Endothelial cell of umbilical vein (primary cell): ENCODE results near the gene APOBEC3A. TPM values are rescaled to one million over a fixed set of nuclear protein-coding genes. Genes with fewer than 3 reads are reported as not detected.

Source experiments
- BruUV-seq: library from RNA; stranded (reverse); fragments of 400-500 nt; replicated peaks from 2 replicates; lab custom pipeline; 2021; lab: Mats Ljungman, UMichigan
- CTCF ChIA-PET: fragments of 300-600, 350-600 bp; sonication (Branson Sonifier 250); formaldehyde crosslinking; loops from one replicate; lab custom pipeline; 2021; ENCODE audit warnings: antibody characterized with exemption, inconsistent platforms; lab: Charles Lee
- POLR2A ChIA-PET: fragments of 300-600, 350-600 bp; sonication (Branson Sonifier 250); formaldehyde crosslinking; loops from one replicate; lab custom pipeline; 2021; ENCODE audit warnings: antibody characterized with exemption, inconsistent platforms; lab: Charles Lee
- DNase-seq: peaks from one replicate; pipeline ENCODE4 v3.0.0-alpha.2; 2011; ENCODE audit warnings: low read depth, low spot score
- FAIRE-seq: peaks from 2 replicates; lab custom pipeline; 2011; peaks lifted over from hg19 to GRCh38; lab: Jason Lieb, UNC
- H2AFZ ChIP-seq: 2 replicates; pipeline ENCODE4 v1.6.0; 2012; ENCODE audit warnings: low read depth, low read length, control low read depth, inconsistent platforms
- H3K27ac ChIP-seq: 2 replicates; pipeline ENCODE4 v1.5.1; 2011; ENCODE audit warnings: low read depth, mild to moderate bottlenecking, control low read depth, low read length, moderate library complexity; ENCODE audit not compliant: insufficient read depth
- H3K27me3 ChIP-seq, 2 experiments: 2 replicates each; pipeline versions ENCODE4 v1.6.0 to v1.6.1; 2011; ENCODE audit warnings: low read length in 2 of 2, mixed read lengths in 1 of 2; ENCODE audit not compliant: control insufficient read depth in 2 of 2, insufficient read depth in 2 of 2
- H3K36me3 ChIP-seq, 2 experiments: 2 replicates in 1 of 2; 3 replicates in 1 of 2; pipeline ENCODE4 v1.5.1; 2011; ENCODE audit warnings: low read length in 2 of 2, mild to moderate bottlenecking in 1 of 2, moderate library complexity in 1 of 2; ENCODE audit not compliant: control insufficient read depth in 2 of 2, insufficient read depth in 2 of 2; ENCODE audit errors: extremely low read depth in 1 of 2
- H3K4me1 ChIP-seq: 3 replicates; pipeline ENCODE4 v1.5.1; 2011; ENCODE audit warnings: mild to moderate bottlenecking, low read length; ENCODE audit not compliant: control insufficient read depth, insufficient read depth; ENCODE audit errors: extremely low read depth
- H3K4me2 ChIP-seq: 2 replicates; pipeline ENCODE4 v1.6.1; 2011; ENCODE audit warnings: low read length, control low read depth, mixed read lengths; ENCODE audit not compliant: insufficient read depth
- H3K4me3 ChIP-seq, 3 experiments: fragments of 200-600 bp in 1 of 3; sonication (generic), shearing (Covaris generic) in 1 of 3; replicated peaks in 1 of 3; 2 replicates each; pipeline ENCODE4 v1.5.1; 2011 to 2016; ENCODE audit warnings: control low read depth in 3 of 3, low read length in 3 of 3, mild to moderate bottlenecking in 2 of 3, inconsistent platforms in 1 of 3, low read depth in 1 of 3, moderate library complexity in 1 of 3; ENCODE audit not compliant: insufficient read depth in 1 of 3
- H3K79me2 ChIP-seq: 2 replicates; pipeline ENCODE4 v1.6.0; 2012; ENCODE audit warnings: low read length, inconsistent platforms; ENCODE audit not compliant: control insufficient read depth, insufficient read depth
- H3K9ac ChIP-seq: replicated peaks from 2 replicates; pipeline ENCODE3; 2011; ENCODE audit warnings: low read length, control low read depth; ENCODE audit not compliant: insufficient read depth; ENCODE audit errors: extremely low read depth
- H3K9me1 ChIP-seq: replicated peaks from 3 replicates; pipeline ENCODE4 v1.6.0; 2011; ENCODE audit warnings: mild to moderate bottlenecking, low read length; ENCODE audit not compliant: control insufficient read depth, insufficient read depth; ENCODE audit errors: extremely low read depth
- H3K9me3 ChIP-seq: replicated peaks from 2 replicates; pipeline ENCODE4 v1.5.1; 2012; ENCODE audit warnings: low read length, inconsistent platforms; ENCODE audit not compliant: control insufficient read depth, insufficient read depth
- H4K20me1 ChIP-seq: replicated peaks from 2 replicates; pipeline ENCODE3; 2011; ENCODE audit warnings: mild to moderate bottlenecking, low read length; ENCODE audit not compliant: control insufficient read depth, insufficient read depth; ENCODE audit errors: extremely low read depth
- EZH2 ChIP-seq: IDR thresholded peaks from 2 replicates; pipeline ENCODE4 v1.6.1; 2012; ENCODE audit warnings: borderline replicate concordance, low read depth, mild to moderate bottlenecking, moderate library complexity, low read length, inconsistent platforms; ENCODE audit not compliant: severe bottlenecking
- FOS ChIP-seq: IDR thresholded peaks from 2 replicates; pipeline ENCODE4 v1.6.1; 2011; ENCODE audit warnings: mild to moderate bottlenecking, low read length, moderate library complexity, borderline replicate concordance; ENCODE audit not compliant: insufficient read depth
- GATA2 ChIP-seq: IDR thresholded peaks from 2 replicates; pipeline ENCODE4 v1.7.0; 2011; ENCODE audit warnings: low read depth, mild to moderate bottlenecking, moderate library complexity, mixed read lengths, low read length; ENCODE audit not compliant: insufficient read length, insufficient read depth
- JUN ChIP-seq: IDR thresholded peaks from 2 replicates; pipeline ENCODE4 v1.6.1; 2011; ENCODE audit warnings: borderline replicate concordance, low read depth; ENCODE audit not compliant: insufficient read length, insufficient read depth
- MYC ChIP-seq: IDR thresholded peaks from one replicate; pipeline ENCODE4 v1.6.1; 2011; ENCODE audit warnings: mild to moderate bottlenecking, low read depth, low read length
- POLR2A ChIP-seq: IDR thresholded peaks from 2 replicates; pipeline ENCODE4 v1.6.1; 2012; ENCODE audit warnings: low read depth, mild to moderate bottlenecking, control low read depth, low read length
- POLR2AphosphoS5 ChIP-seq: IDR thresholded peaks from 2 replicates; pipeline ENCODE4 v1.6.1; 2012; ENCODE audit warnings: low read depth, mild to moderate bottlenecking, control low read depth, low read length, moderate library complexity; ENCODE audit not compliant: insufficient read depth
- dilution Hi-C: fragments of 300-500 bp; cut with MboI; formaldehyde crosslinking; loops from one replicate; pipeline ENCODE4 v1.15.0; 2019; ENCODE audit warnings: low sequenced_read_pairs; ENCODE audit not compliant: extremely low pct_ligation_motif_present
- intact Hi-C: fragments of 100-400 bp; cut with micrococcal nuclease; formaldehyde crosslinking; loops from one replicate; pipeline ENCODE4 v1.10.0; 2022
- polyA plus RNA-seq, 4 experiments: library from polyadenylated mRNA; depleted of rRNA in 3 of 4; stranded (reverse) in 3 of 4; unstranded in 1 of 4; fragments of >200 nt; gene quantifications; 2 replicates each; pipeline versions ENCODE4 v1.2.1 to v1.2.3, GENCODE V29; 2011 to 2012; ENCODE audit warnings: missing spikeins in 1 of 4
- total RNA-seq: library from RNA; stranded (reverse); gene quantifications from 2 replicates; pipeline ENCODE4 v1.2.3, GENCODE V29; 2021
- TF ChIP-seq, protein P1 (sequence below): IDR thresholded peaks from 2 replicates; pipeline ENCODE4 v1.6.1; 2011; ENCODE audit not compliant: insufficient read depth, insufficient read length
- TF ChIP-seq, protein P2 (sequence below), 2 donors: IDR thresholded peaks; 1 replicate in 1 of 2; 2 replicates in 1 of 2; pipeline ENCODE4 v1.5.1; 2011; ENCODE audit warnings: low read length in 2 of 2, mild to moderate bottlenecking in 2 of 2, moderate library complexity in 2 of 2, control low read depth in 1 of 2, inconsistent platforms in 1 of 2, low read depth in 1 of 2; ENCODE audit not compliant: insufficient read depth in 1 of 2; ENCODE audit errors: extremely low read depth in 1 of 2

Gene APOBEC3A
- total and polyA plus RNA-seq, 2 donors (not counting 3 experiments of a cell fraction or from before 2014, with no cell fraction given): not detected

- H3K27ac ChIP-seq: no peak overlapping the region
- TF ChIP-seq, protein P1, sequence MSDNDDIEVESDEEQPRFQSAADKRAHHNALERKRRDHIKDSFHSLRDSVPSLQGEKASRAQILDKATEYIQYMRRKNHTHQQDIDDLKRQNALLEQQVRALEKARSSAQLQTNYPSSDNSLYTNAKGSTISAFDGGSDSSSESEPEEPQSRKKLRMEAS: no peak
- TF ChIP-seq POLR2A (no peak), POLR2AphosphoS5 (no peak), JUN (no peak), FOS (no peak), MYC (no peak), GATA2 (no peak), EZH2 (no peak)
- TF ChIP-seq, protein P2, sequence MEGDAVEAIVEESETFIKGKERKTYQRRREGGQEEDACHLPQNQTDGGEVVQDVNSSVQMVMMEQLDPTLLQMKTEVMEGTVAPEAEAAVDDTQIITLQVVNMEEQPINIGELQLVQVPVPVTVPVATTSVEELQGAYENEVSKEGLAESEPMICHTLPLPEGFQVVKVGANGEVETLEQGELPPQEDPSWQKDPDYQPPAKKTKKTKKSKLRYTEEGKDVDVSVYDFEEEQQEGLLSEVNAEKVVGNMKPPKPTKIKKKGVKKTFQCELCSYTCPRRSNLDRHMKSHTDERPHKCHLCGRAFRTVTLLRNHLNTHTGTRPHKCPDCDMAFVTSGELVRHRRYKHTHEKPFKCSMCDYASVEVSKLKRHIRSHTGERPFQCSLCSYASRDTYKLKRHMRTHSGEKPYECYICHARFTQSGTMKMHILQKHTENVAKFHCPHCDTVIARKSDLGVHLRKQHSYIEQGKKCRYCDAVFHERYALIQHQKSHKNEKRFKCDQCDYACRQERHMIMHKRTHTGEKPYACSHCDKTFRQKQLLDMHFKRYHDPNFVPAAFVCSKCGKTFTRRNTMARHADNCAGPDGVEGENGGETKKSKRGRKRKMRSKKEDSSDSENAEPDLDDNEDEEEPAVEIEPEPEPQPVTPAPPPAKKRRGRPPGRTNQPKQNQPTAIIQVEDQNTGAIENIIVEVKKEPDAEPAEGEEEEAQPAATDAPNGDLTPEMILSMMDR (IDR thresholded peaks at IDR 0.05; ENCODE audit: extremely low read depth in 1 of 2, insufficient read depth in 1 of 2, low read depth in 1 of 2, low read length in 2 of 2): no peak
- dilution Hi-C loops (no loop called here), intact Hi-C loops (no loop called here)
- H3K4me2 ChIP-seq: no peak overlapping the region
- H3K79me2 ChIP-seq: no peaks in the 10 kb centered on the region
- no peak overlapping the region for H3K4me3 ChIP-seq
- H4K20me1 ChIP-seq: no peaks in the 10 kb centered on the region
- H3K9me3 ChIP-seq: no peaks in the 10 kb centered on the region
- FAIRE-seq (no peak), DNase-seq (no peak)
- BruUV-seq: no TSS peak
- no peaks in the 10 kb centered on the region for H3K9me1 ChIP-seq
- H3K27me3 ChIP-seq: peaks cover 0 to 3% of the 10 kb centered on the region in 2 experiments
- no peaks in the 10 kb centered on the region for H3K4me1 ChIP-seq
- H2AFZ ChIP-seq: no peak overlapping the region
- ChIA-PET POLR2A (no interaction called here), CTCF (no interaction called here)
- H3K9ac ChIP-seq: no peak overlapping the region
- no peaks in the 10 kb centered on the region for H3K36me3 ChIP-seq
These were observed 6.9 kb downstream of the APOBEC3A start for GRCh38 chr22:38964306-38964705.
